Measurements from ENCODE around the gene ATRX.
A peak's percentile ranks its signal among the peaks of the same experiment; 100 is the strongest.
"Not testable (repeated sequence)": the region's sequence is repeated elsewhere in the genome, so short reads cannot be mapped to it uniquely, and the experiment has no call there.

Gene ATRX

DNA sequence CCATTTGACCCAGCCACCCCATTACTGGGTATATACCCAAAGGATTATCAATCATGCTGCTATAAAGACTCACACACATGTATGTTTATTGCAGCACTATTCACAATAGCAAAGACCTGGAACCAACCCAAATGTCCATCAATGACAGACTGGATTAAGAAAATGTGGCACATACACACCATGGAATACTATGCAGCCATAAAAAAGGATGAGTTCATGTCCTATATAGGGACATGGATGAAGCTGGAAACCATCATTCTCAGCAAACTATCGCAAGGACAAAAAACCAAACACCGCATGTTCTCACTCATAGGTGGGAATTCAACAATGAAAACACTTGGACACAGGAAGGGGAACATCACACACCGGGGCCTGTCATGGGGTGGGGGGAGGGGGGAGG, 59.9 kb downstream of the ATRX start:
- DNase-seq: not testable (repeated sequence)

DNA sequence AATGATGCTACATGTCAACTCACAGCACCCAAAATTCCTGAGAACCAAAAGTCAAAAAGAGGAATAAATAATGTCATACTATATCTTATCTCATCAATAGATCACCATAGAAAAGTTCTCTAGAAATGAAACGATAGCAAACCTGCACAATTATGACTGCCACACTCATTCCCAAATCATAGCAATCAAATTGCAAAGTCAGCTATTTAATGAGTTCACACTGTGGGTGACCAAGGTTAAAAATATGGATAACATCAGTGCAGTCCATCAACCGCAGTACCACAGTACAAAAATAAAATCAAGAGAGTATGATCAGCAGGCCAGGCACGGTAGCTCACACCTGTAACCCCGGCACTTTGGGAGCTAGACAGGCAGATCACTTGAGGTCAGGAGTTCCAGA, 62.3 kb downstream of the ATRX start:
- DNase-seq: no peak

DNA sequence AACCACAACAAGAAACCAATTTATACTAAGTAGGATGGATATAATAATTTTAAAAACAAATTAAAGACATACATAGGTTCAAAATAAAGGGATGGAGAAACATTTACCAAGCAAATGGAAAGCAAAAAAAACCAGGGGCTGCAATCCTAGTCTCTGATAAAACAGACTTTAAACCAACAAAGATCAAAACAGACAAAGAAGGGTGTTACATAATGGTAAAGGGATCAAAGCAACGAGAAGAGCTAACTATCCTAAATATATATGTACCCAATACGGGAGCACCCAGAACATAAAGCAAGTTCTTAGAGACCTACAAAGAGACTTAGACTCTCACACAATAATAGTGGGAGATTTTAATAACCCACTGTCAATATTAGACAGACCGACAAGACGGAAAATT, 66.6 kb downstream of the ATRX start:
- DNase-seq: no peak

DNA sequence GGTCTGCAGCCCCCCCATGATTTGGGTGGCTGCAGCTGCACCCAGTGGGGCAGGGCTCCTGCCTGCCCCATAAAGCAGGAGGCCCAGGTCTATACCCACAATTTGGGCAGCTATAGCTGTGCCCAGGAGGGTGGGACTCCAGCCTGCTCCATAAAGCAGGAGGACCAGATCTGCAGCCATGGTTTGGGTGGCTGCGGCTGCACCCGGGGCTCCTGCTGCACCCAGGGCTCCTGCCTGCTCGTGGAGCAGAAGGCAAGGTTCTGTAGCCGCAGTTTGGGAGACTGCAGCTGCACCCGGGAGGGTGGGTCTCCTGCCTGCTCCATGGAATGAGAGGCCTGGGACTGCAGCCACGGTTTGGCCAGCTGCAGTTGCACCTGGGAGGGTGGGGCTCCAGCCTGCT, 81.1 kb downstream of the ATRX start:
- DNase-seq: no peak

DNA sequence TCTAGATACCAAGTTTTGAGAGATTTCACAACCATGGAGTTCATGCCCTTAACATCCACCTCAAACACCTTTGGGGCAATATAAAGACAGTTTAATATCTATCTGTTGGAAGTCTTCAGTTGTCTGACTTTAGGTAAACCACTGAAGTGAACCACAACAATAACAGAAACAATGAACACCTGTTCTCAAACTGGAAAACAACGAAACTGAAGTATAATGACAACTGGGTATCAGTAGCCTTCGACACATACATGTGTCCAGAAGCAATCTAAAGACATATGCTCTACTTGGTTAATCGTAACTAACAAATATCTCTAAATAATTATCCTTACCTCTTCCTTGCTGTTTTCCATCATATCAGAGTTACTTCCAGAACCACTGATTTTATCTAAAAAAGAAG, 87.8 kb downstream of the ATRX start:
- DNase-seq: no peak

DNA sequence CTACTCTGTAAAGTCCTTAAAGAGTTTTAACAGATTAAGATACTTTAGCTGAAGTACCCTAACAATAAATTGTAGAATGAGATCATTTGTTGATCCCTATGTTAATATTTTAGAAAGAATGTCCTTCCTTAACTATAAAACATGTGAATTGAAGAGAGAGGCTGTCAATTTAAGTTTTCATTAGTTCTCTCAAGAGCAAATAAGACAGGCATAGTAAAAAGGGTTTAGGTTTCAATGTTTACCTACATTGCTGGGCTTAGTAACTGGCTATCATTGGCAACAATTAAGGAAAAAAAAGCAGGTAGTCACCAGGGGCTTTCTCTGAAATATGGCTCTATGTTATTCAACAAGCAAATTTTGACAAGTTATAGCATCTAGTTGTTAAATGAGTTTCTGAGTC, 91.5 kb downstream of the ATRX start:
- DNase-seq: peak; percentile 2

DNA sequence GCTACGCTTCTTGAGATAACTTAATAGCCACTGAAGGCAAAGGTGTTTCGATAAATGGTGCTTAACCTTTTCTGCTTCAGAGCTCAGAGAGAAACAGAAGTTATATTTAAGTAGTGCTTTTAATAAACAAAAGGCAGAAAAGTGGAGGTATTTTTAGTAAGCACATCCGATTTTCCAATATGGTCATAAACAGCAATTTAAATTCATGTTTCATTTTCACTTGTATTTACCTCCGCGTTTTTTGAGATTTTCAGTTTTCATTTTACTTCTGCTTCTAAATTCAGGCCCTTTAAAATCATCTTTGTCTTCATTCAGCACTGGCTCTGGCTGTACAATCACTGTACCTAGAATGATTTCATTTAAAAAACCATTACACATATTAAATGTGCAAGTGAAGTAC, 92.4 kb downstream of the ATRX start:
- no peak for DNase-seq

DNA sequence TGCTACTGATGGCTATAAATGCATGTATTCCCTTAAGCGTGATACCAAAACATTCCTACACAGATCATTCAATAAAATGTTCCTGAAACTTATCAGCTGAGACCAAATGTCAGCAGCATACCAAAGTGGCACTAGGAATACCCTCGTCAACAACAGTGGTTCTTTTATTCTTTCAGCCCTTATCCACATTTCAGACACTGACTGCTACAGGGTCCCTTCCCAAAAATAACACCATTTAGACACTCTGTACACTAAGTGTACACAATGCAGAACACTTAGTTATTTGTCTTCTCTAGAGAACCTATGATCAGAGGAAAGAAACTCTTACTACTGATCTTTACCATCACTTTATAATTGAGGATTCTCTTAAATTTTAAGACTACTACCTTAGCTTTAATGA, 94.1 kb downstream of the ATRX start:
- no peak for DNase-seq

DNA sequence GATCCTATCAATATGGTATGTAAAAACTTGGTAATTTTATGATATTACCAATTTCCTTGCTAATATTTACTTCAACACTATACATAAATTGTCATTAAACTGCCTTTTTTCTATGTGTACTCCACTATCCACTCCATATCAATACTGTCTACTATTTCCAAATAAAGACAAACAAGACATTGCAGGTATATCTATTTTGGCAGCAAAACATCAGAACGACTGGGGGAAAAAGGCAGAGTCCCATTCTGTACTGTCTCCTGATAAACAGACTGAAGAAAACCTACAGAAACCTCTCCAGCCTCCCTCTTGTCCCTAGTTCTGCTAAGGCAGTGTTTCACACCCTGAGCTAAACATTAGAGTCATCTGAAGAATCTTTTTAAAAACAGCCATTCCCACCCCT, 96.6 kb downstream of the ATRX start:
- DNase-seq: no peak

DNA sequence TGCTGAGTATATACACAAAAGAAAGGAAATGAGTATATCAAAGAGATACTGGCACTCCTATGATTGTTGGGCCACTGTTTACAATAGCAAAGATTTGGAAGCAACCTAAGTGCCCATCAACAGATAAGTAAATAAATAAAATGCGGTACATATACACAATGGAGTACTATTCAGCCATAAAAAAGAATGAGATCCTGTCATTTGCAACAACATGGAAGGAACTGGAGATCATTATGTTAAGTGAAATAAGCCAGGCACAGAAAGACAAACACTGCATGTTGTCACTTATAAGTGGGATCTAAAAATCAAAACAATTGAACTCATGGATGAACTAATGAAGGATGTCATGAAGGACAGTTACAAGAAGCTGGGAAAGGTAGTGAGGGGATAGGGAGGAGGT, 100.3 kb downstream of the ATRX start:
- DNase-seq: not testable (repeated sequence)

DNA sequence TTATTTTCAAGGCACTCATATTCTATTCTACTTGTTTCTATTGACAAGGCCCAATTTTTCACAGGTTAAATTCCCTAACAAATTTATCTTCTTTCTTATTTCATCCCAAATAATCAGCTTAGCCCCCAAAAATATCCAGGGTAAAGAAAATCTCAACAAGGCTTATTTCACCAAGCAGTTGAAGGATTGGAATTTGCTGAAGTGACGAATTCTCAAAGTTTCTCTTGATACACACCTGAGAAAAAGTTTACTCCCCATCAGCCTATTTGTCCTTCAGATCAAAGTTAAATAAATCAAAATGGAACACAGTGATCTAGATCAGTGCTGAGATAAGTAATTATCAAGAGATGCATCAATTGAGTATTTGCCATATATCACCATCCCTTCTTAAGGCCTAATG, 106.9 kb downstream of the ATRX start:
- no peak for DNase-seq

DNA sequence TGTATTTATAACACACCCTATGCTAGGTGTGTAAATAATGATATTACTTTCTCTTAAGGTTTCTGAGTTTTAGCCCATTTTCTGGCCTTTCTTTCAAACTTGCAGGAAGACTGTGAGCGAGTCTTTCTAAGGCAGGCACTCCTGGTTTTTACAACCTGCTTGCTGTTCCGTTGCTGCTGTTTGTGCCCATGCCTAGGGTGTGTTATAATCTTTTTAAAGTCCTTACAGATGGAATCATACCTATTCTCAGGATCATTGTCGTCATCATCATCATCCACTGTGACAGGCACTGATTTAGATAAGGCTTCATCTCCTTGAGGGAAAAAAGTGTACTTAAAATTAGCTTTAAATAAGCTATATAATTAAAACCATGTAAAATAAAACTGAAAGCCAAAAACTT, 110.0 kb downstream of the ATRX start:
- no peak for DNase-seq

DNA sequence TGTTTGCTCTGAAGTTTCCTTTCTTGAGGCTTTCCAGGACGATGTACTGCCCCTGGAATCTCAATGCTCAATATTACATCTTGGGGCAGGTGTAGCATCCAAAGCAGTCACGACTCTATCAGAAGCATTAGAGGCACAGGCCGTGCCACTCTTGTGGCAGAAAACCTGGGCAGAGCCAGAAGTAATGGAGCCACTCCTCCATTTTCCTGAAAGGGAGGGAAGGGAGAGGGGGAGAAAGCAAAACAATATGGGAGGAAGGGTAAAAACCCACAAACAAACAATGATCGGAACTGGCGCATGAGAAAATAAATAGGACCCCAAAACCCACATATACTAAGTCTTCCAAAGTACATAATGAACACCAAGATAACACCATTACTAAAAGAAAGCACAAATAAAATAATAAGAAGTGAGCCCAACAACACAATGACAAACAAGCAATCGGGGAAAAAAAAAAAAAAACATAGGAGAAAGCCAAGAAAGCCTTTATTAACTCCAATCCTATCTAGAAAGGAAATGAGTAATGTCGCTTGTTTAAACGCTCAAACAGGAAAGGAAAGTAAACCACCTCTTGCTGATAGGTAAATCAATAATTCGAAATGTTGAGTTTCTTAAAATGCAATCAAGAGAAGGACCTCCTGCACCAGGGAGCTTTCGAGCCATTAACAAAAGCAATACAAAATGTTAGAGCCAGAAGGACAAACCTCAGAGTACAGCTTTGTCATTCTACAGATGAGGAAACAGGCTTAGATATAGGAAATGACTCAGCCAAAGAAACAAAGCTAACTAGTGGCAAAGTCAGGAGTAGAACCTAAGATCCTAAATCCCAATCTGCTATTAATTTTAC, 117.4 kb downstream of the ATRX start:
- DNase-seq: no peak

DNA sequence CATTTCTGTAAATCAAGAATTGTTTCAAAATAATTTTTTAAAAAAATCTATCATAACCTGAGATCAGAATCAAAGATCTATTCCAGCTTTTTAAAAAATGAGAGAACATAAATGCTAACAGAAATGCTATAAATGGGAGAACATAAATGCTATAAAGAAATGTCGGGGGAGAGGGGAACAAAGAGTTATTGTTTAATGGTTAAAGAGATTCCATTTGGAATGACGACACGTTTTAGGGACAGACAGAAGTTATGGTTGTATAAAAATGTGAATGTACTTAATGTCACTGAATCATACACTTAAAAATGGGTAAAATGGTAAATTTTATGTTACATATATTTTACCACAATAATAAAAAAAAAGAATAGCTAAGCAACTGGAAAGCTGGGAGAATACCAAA, 127.1 kb downstream of the ATRX start:
- DNase-seq: no peak

DNA sequence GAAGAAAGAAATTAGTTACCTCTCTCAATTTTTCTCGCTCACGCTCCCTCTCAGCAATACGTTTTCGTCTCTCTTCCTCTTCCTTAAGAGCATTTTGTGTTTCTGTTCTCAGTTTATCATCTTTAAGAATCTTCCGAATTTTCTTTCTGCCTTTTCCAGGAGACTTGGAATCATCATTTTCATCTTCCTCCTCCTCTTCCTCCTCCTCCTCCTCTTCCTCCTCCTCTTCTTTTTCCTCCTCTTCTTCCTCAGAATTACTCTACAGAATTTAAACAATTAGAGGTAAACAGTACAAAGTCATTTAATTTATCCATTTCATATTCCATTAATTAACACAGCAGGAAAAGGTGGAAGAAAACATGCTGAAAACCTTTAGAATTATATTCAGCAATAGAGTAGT, 133.9 kb downstream of the ATRX start:
- no peak for DNase-seq

DNA sequence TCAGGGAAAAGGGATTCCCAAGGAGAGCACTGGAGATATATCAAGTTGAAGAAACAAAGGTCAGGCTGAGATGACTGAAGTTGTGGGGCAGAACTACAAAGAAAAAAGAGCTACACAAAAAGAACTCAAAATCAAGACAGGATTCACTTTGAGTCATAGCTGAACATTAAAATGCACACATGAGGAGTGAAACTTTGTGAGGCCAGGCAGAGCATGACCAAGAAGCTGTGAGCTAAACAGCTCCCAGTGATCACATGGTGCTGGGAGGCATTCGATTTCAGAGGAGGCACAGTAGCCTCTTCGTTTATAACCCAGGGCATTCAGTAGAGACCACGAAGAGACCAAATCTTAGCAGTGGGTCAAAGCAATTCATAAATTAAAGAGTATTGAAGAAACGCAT, 145.3 kb downstream of the ATRX start:
- DNase-seq: no peak

DNA sequence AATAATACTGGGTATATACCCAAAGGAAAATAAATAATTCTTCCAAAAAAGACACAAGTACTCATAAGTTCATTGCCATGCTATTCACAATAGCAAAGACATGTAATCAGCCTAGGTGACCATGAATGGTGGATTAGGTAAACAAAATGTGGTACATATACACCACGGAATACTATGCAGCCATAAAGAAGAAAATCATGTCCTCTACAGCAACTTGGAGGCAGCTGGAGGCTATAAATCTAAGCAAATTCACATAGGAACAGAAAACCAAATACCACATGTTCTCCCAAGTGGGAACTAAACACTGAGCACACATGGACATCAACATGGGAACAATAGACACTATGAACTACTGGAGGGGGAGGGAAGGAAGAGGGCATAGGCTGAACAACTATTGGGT, 146.2 kb downstream of the ATRX start:
- DNase-seq: no peak

DNA sequence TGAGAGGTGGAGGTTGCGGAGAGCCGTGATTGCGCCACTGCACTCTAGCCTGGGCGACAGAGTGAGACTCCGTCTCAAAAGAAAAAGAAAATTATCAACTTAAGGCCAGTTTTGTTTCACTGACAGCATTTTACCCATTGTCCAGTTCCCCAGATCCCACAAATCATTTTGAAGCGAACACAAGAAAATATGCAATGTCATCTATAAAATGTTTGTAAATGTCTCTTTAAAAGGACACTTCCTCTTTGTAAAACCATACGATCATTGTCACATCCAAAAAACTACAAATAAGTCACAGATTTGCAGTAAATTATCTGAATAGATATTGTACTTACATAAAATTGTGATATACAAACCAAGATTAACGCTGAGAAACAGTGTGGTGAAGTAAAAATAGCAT, 147.6 kb downstream of the ATRX start:
- no peak for DNase-seq

DNA sequence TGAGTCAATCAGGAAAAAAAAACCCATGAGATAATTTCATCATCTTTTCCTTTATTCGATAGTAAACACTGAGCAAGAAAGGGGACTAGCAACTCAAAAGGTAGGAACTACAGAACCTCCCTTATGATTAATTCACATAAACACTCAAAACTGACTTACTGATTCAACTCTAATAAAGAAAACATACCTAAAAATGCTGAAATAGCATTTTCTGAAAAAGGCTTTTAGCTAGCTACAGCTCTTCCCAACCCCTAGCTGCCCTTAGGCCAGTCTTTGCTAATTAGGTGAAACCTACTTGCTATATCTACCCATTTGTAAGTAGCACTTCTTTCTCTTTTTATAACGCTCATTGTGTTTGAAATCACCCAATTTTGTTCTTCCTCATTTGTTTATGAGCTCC, 150.6 kb downstream of the ATRX start:
- no peak for DNase-seq

DNA sequence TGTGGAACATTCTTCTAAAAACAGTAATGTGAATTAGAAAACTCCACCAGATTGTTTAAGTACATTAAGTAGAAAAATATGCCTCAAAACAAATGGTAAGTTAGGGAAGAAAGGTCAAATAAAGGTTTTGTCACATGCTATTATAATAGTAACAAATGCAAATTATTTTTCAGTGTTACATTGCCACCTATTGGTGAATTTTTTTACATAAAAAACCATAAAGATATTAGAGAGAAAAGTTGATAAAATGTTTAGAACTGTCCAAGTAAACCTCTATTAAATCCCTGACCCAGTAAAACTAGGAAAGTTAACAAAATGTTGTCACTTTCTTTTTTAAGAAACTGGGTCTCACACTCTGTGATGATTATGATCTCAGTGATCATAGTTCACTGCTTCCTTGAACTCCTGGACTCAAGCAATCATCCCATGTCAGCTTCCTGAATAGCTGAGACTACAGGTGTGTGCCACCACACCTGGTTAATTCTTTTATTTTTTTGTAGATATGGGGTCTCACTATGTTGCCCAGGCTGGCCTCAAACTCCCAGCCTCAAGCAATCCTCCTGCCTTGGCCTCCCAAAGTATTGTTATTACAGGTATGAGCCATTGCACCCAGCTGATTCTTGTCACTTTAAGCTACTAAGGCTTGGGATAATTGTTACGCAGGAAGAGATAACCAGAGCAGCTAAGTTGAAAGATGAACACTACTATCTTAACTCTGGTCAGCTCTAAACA, 157.6 kb downstream of the ATRX start:
- no peak for DNase-seq

DNA sequence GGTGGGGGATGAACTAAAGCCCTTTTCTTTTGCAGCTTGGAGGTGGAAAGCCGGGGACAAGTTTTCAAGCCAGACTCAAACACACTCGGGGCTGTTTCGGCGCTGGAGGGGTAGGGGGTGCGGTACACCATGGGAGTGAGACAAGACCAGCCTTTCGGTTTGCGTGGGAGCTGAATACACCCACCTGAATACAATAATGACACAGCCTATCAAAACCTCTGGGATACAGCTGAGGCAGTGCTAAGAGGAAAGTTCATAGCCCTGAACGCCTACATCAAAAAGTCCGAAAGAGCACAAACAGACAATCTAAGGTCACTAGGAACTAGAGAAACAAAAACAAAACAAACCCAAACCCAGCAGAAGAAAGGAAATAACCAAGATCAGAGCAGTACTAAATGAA, 163.3 kb downstream of the ATRX start:
- DNase-seq: no peak

DNA sequence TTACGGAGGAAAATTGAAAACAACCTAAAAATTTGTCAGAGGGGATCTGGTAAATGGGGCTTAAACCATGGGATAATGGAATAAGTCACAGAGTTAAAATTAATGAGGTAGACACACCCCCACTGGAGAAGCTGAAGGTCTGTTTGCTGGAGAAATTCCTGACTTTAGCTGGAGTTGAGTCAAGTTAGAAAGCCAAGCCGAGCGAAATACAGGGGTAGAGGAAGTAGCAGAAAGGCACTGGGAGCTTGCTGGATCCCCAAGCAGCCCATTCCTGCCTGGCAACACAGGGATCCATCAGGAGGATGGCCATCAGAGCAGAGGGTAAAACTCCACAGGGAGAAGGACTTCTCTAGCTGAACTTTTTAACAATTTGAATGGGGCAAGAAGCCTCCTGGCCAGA, 163.8 kb downstream of the ATRX start:
- no peak for DNase-seq

DNA sequence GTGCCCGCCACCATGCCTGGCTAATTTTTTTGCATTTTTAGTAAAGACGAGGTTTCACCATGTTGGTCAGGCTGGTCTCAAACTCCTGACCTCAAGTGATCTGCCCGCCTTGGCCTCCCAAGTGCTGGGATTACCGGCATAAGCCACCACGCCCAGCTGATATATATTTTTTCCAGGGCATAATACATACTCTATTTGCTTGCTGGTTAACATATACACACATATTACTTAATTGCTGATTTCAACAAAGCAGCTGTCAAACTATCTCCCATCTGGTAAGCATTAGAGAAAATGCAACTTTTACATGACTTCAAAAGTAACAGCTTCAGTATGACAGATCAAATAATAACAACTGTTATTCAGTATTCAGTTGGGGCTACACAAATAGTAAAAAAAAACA, 164.6 kb downstream of the ATRX start:
- DNase-seq: not testable (repeated sequence)

DNA sequence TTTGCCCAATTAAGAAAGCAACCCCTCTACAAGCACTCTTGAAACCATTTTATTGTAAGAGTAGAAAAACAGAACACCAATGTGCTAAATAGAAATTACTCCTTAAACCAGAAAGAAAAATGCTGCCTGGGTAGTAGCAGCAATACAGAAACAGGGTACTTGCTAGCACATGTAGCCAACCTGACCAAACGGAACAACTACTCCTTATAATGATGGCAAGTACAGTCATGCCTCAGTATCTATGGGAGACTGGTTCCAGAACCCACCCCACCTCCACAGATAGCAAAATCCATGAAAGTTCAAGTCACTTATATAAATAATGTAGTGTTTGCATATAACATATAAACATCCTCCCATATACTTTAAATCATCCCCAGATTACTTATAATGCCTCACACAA, 168.8 kb downstream of the ATRX start:
- no peak for DNase-seq

Measured in NCI-H2081 treated with DMSO at 0.1 percent for 48 hours (cell line).